ES-I3 (cell line): ENCODE measurements around the gene SNAP25.

Experiments used
- H3K36me3 ChIP-seq: 2 replicates; pipeline ENCODE4 v1.6.1; 2013; ENCODE audit warnings: mild to moderate bottlenecking, low read length, control low read depth, moderate library complexity; ENCODE audit not compliant: insufficient read depth
- H3K4me1 ChIP-seq: 2 replicates; pipeline ENCODE4 v1.6.1; 2013; ENCODE audit warnings: mild to moderate bottlenecking, control low read depth, low read length; ENCODE audit not compliant: insufficient read depth
- H3K9ac ChIP-seq: 2 replicates; pipeline ENCODE4 v1.6.1; 2013; ENCODE audit warnings: low read depth, mild to moderate bottlenecking, low read length, moderate library complexity
- H3K9me3 ChIP-seq: 2 replicates; pipeline ENCODE4 v1.6.1; 2013; ENCODE audit warnings: mild to moderate bottlenecking, low read length, moderate library complexity; ENCODE audit not compliant: control insufficient read depth, insufficient read depth

Gene SNAP25

DNA sequence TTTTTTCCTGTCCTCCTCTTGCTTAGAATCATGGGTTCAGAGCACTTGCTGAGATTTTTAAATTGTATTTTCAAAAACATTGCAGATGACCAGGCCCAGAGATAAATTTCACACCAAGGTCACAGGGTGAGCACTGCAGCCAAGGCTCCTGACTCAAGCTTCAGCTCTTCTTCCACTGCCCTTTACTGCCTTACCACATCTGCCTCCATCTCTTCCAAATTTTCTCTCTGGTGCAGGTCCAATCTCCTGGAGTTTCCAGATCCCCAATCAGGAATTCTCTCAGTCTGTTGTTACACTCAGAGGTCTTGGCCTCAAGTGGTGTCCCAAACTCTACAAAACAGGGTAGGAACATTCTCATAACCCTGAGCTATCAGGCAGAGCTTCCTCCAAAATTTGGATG is 12.7 kb downstream of the SNAP25 start:
- Histone ChIP-seq H3K9me3 (no peaks in the 10 kb centered on the region), H3K36me3 (no peaks in the 10 kb centered on the region), H3K9ac (no peak overlapping the region), H3K4me1 (peaks cover 8% of the 10 kb centered on the region; the same call in 1 of the 2 replicates)

DNA sequence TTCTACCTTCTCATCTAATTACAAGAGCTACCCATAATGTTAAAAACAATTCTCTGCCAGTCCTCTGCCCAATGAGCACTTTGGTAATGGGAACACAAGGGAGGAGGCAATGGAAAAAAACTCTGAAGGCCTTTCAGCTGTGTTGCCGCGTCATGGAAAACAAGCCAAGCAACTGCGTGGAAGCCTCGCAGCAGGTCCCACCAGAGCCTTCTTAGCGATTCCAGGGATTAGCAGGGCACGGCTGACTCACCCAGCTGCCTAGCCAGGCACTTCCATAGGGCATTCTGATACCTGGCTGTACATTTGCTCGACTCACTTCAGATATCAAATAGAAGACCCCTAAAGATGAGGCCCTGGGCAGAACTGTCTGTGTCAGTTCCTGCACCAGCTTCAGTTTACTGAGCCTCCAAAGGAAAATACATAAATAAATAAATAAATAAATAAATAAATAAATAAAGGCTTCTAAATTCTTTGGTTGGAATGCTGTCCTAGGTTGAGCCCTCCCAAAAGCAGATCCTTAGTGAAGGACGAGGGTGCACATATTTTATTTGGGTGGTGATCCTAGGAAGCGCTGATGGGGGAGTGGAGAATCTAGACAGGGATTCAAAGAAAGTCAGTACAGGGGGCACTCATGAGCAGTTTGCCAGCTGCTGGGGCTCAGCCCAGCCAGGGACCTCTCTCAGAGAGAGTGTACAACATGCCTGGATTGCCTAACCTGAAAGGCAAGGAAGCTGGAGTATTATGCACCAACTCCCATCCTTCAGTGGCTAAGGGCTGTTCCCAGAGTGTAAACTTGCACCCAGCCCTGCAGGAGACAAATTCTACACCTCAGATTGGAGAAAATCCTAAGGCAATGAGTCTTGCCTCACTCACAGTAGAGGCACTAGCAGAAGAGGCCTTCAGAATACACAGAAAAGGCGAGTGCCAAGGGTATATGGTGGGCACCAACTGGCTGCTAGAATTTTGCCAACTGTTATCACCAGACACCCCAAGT is 18.2 kb downstream of the SNAP25 start:
- no peak overlapping the region for H3K9ac ChIP-seq
- no peaks in the 10 kb centered on the region for H3K36me3 ChIP-seq
- no peaks in the 10 kb centered on the region for H3K4me1 ChIP-seq
- no peaks in the 10 kb centered on the region for H3K9me3 ChIP-seq

DNA sequence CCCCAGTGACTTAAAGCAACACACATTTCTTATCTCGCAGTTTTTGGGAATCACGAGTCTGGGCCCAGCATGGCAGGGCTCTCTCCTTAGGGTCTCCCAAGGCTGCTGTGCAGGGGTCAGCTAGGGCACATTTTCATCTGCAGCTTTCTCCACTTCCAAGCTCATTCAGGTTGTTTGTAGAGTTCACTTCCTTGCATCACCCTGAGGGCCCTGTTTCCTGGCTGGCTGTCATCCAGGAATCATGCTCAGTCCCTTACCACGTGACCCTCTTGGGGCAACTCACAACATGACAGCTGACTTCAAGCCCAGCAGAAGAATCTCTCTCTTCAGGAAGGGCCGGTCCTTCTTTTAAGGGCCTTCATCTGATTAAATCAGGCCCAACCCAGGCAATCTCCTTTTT is 21.3 kb downstream of the SNAP25 start:
- H3K9ac ChIP-seq: no peak overlapping the region
- H3K4me1 ChIP-seq: peaks cover 6% of the 10 kb centered on the region; the same call in 1 of the 2 replicates
- H3K36me3 ChIP-seq: no peaks in the 10 kb centered on the region
- H3K9me3 ChIP-seq: no peaks in the 10 kb centered on the region

DNA sequence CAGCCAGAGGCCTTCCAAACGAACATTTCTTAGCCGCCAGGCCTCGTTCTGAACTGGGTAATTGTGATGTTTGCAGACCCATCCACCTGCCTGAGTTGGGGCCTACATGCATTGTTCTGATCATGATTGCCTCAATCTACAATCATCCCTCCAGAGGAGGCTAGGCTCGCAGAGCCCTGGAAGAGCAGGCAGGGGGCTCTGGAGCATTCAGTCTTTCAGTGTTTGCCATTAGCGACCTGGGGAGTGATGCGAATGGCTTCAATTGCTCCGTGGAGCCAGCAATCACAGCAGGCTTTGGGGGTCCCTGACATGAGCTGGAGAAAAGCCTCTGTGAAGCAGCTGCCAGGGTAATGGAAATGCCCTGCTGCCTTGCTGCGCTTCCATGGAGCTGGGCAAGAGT is 22.0 kb downstream of the SNAP25 start:
- Histone ChIP-seq H3K36me3 (no peaks in the 10 kb centered on the region), H3K9ac (no peak overlapping the region), H3K9me3 (no peaks in the 10 kb centered on the region), H3K4me1 (peaks cover 6% of the 10 kb centered on the region; the same call in 1 of the 2 replicates)

DNA sequence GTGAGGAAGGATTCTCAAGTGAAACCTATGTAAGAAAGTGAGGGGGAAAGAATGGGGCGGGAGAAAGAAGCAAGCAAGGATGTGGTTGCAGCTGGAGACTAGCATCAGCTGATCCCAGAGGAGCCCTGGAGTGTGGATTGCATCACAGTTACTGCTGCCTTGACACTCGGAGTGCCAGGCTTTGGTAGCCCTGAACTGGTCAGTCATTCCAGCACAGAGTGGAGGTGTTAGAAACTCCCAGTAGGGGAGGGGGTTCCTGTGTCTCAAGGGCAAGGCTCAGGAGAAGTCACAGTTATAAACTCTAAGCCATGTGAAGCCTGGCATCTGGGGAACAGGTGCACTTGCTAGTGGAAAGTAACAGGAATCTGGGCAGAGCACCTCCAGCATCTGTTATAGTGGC is 23.5 kb downstream of the SNAP25 start:
- Histone ChIP-seq H3K4me1 (peaks cover 6% of the 10 kb centered on the region; the same call in 1 of the 2 replicates), H3K9ac (no peak overlapping the region), H3K36me3 (no peaks in the 10 kb centered on the region), H3K9me3 (no peaks in the 10 kb centered on the region)

DNA sequence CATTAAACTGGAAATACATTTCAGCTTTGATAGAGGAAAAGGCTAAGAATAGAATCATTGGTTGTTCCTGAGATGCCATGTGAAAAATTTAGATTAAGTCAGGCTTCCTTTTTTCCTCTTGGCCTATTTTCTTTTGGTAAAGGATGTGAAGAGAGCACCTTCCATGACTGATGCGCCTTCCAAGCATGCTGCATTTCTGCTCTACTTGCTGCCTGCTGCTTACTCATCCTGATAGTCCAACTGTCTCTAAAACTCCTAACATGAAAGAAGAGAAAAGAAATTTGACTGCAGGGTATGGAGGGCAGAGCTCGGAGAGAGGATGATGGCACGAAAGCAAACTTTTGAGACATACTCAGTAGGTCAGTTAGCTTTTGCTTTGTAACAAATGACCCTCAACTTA is 28.8 kb downstream of the SNAP25 start:
- peaks cover 31% of the 10 kb centered on the region; the same call in 1 of the 2 replicates for H3K4me1 ChIP-seq
- no peak overlapping the region for H3K9ac ChIP-seq
- no peaks in the 10 kb centered on the region for H3K9me3 ChIP-seq
- H3K36me3 ChIP-seq: no peaks in the 10 kb centered on the region

DNA sequence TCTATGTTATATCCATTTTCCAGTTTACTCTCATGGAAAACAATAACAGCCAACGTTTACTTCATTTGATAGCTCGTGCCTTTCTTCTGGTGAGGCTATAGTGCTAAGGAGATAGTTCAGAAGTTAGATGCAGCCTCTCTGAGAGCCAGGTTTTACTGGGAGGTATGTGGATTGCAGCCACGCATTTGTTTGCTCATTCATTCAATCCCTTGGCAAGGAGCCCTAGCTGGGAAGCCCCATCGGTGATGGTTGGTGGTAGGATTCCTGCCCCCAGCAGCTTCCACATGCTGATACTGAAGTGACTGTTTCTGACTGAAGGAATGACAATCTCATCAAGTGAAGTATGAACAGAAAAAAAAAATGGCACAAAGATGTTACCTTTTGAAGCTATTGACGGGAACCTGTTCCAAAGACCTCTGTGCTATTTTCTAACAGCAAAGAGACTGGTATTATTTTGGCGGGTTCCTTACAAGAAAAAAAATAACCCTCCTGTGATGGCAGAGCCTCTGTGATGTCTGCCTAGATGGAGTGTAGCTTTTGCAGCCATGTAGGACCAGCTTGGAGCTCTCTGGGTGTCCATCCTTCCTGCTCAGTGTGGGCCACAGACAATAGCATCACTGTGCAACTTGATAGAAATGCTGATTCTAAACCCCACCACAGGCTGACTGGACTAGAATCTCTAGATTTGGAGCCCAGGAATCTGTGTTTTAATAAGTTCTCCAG is 30.6 kb downstream of the SNAP25 start:
- H3K9ac ChIP-seq: no peak overlapping the region
- H3K4me1 ChIP-seq: peaks cover 29% of the 10 kb centered on the region; the same call in 1 of the 2 replicates
- no peaks in the 10 kb centered on the region for H3K36me3 ChIP-seq

DNA sequence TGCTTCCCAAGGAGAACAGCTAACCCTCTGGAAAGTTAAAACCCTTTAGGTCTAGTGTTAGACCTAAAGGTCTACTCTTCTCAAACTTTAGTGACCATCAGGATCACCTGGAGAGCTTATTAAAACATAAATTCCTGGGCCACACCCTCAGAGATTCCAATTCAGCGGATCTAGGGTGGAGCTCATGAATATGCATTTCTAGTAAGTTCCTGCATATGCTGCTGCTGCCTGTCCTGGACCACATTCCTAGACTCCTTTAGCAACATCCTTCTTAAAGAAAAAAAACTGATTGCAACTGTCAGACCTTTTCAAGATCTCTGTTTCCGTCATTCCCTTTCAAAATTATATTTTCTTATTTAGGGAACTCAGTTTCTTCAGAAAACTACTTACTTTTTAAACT is 31.2 kb downstream of the SNAP25 start:
- H3K36me3 ChIP-seq: no peaks in the 10 kb centered on the region
- H3K9ac ChIP-seq: no peak overlapping the region
- H3K9me3 ChIP-seq: no peaks in the 10 kb centered on the region
- H3K4me1 ChIP-seq: peaks cover 29% of the 10 kb centered on the region; the same call in 1 of the 2 replicates

More for the DNA sequence above, 30.6 kb downstream of the SNAP25 start:
- H3K9me3 ChIP-seq: no peaks in the 10 kb centered on the region

DNA sequence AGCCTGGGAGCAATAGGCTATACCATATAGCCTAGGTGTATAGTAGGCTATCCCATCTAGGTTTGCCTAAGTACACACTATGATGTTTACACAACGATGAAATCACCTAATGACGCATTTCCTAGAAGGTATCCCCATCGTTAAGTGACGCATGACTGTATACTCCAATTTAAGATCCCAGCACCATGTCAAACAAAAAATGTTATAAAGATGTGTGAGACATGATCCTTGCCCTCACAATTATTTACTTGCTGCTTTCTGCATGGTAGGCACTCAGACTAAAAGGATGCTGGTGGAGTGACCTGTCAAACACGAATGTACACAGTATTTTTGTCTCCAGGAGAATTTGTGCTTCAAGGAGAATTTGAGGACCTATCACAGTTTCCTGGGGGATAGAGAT is 32.3 kb downstream of the SNAP25 start:
- H3K9ac ChIP-seq: no peak overlapping the region
- H3K4me1 ChIP-seq: peaks cover 29% of the 10 kb centered on the region; the same call in 1 of the 2 replicates
- no peaks in the 10 kb centered on the region for H3K9me3 ChIP-seq
- H3K36me3 ChIP-seq: no peaks in the 10 kb centered on the region

DNA sequence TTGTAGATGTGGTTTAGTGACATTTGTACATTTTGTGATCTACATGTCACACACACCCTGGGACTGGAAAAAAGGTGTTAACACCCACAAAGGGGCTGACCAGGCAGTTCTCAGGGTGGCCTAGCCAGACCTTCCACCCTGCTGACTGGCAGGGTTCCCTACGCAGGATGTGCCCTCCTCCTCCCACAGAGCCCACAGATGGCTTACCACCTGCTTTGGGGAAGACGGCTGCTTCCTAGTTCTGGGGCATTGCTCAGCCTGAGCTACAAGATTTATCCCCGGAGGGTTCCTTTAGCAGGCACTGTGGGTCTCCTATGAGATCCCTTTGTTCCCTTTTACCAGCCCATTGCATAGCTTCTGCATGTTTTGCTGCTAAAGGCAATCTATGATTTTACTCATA is 35.1 kb downstream of the SNAP25 start:
- Histone ChIP-seq H3K9me3 (no peaks in the 10 kb centered on the region), H3K9ac (no peak overlapping the region), H3K36me3 (no peaks in the 10 kb centered on the region), H3K4me1 (peaks cover 25% of the 10 kb centered on the region; the same call in 1 of the 2 replicates)

DNA sequence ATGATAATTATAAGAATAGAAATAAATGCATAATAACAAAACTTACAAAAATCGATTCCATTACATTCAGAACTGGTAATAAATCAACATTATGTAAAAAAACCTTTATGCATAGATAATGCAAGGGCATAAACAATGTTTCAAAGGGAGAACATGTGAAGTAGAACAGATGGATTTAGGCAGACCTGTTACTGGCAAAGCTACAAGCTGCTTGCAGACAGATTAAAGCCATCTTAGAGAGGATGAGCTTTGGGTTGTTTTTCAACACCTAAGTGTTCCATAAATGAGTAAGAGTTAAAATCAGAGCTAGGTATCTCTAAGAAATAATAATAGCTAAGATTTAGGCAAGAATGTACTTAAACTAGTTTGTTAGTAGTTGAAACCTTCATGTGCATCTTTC is 37.2 kb downstream of the SNAP25 start:
- H3K9me3 ChIP-seq: no peaks in the 10 kb centered on the region
- no peak overlapping the region for H3K9ac ChIP-seq
- no peaks in the 10 kb centered on the region for H3K36me3 ChIP-seq
- peaks cover 6% of the 10 kb centered on the region; the same call in 1 of the 2 replicates for H3K4me1 ChIP-seq

DNA sequence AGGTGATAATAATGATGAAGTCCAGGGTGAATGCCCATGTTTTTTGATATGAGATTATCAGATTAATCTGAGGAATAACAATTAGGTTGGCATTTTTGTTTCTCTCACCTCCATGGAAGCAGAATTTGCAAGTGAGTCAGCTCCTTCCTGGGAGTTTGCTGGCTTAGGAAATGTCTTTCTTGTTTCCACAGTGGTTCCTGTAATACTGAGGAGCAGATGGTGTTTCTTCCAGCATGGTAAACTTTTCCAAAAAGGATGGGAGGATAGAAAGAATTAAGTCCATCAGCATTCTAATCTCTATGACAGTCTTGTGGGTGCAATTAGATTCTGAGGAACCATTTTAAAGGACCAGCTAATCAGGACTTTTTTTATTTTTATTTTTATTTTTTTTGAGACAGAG is 40.5 kb downstream of the SNAP25 start:
- peaks cover 10% of the 10 kb centered on the region for H3K4me1 ChIP-seq
- H3K9ac ChIP-seq: no peak overlapping the region
- no peaks in the 10 kb centered on the region for H3K36me3 ChIP-seq
- no peaks in the 10 kb centered on the region for H3K9me3 ChIP-seq

DNA sequence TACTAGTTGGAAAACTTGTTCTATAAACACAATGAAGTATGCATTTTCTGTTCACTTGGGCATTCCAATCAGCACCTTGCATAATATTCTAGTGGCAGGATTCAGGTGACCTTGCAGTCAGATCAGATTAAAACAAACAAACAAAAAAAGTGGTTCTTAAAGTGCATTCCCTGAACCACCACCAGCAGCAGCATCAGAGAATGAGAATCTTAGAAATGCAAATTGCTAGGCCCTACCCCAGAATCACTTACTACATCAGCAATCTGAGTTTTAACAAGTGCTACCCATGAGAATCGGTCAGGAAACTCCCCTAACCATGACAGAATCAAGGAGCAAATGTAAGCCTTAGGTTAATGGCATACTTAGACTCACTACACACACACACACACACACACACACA is 41.7 kb downstream of the SNAP25 start:
- no peaks in the 10 kb centered on the region for H3K9me3 ChIP-seq
- no peaks in the 10 kb centered on the region for H3K36me3 ChIP-seq
- H3K4me1 ChIP-seq: peaks cover 12% of the 10 kb centered on the region
- H3K9ac ChIP-seq: no peak overlapping the region

DNA sequence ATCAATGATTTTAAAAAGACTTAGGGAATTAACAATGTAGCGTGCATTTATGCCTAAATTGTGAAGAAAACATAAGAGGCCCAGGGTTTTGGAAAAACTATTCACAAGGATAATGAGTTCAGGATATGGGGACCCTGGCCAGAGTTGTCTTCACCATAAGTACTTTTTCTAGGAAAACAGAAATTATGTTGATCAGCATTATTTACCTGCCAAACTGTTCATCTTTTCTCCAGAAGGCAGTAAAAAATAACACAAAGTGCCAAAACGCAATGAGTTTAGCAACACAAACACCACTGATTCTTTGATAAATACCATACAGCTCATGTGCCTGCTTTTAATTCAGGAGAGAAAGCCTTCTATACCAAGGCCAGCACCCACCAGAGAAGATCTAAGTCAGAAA is 43.1 kb downstream of the SNAP25 start:
- no peak overlapping the region for H3K9ac ChIP-seq
- H3K9me3 ChIP-seq: no peaks in the 10 kb centered on the region
- H3K36me3 ChIP-seq: no peaks in the 10 kb centered on the region
- peaks cover 18% of the 10 kb centered on the region for H3K4me1 ChIP-seq
